SK-N-SH (cell line): ENCODE measurements around the gene CDH23.

Source experiments
- ELF1 ChIP-seq: IDR thresholded peaks from 2 replicates; pipeline ENCODE4 v1.4.0; 2012
- EP300 ChIP-seq, 2 experiments: IDR thresholded peaks; 2 replicates each; pipeline versions ENCODE4 v1.4.0 to v1.6.1; 2012; ENCODE audit warnings: borderline replicate concordance in 1 of 2, low read depth in 1 of 2, low read length in 1 of 2
- EZH2phosphoT487 ChIP-seq: fragments of 200-600 bp; sonication (generic); IDR thresholded peaks from 2 replicates; pipeline ENCODE4 v1.6.1; 2017; ENCODE audit warnings: low read depth, mixed run types, mild to moderate bottlenecking, antibody characterized with exemption, moderate library complexity, borderline replicate concordance
- GABPA ChIP-seq: IDR thresholded peaks from 2 replicates; pipeline ENCODE4 v1.4.0; 2012; ENCODE audit warnings: low read depth, mild to moderate bottlenecking
- JUND ChIP-seq: IDR thresholded peaks from 2 replicates; pipeline ENCODE4 v1.4.0; 2012
- MEF2A ChIP-seq: IDR thresholded peaks from 2 replicates; pipeline ENCODE4 v1.4.0; 2012; ENCODE audit warnings: low read depth, borderline replicate concordance
- POLR2AphosphoS5 ChIP-seq: IDR thresholded peaks from 2 replicates; pipeline ENCODE4 v1.6.1; 2012; ENCODE audit warnings: low read depth, low read length
- RFX5 ChIP-seq: IDR thresholded peaks from 2 replicates; pipeline ENCODE4 v1.6.1; 2012; ENCODE audit warnings: mild to moderate bottlenecking, improper control_type of control experiment, low read length
- SIN3A ChIP-seq: IDR thresholded peaks from 2 replicates; pipeline ENCODE4 v1.6.1; 2012; ENCODE audit warnings: low read depth, mild to moderate bottlenecking, low read length, moderate library complexity, borderline replicate concordance
- TAF1 ChIP-seq: IDR thresholded peaks from 2 replicates; pipeline ENCODE4 v1.6.1; 2012; ENCODE audit warnings: low read depth, mild to moderate bottlenecking, low read length, moderate library complexity, borderline replicate concordance
- TF ChIP-seq, protein P1 (sequence below): fragments of 200-600 bp; sonication (generic); IDR thresholded peaks from 2 replicates; pipeline ENCODE4 v1.6.1; 2017; ENCODE audit warnings: antibody characterized with exemption, mild to moderate bottlenecking, moderate library complexity
- TF ChIP-seq, protein P2 (sequence below): IDR thresholded peaks from 2 replicates; pipeline ENCODE4 v1.4.0; 2012; ENCODE audit warnings: low read depth
- TF ChIP-seq, protein P3 (sequence below): IDR thresholded peaks from 2 replicates; pipeline ENCODE4; 2012

DNA sequence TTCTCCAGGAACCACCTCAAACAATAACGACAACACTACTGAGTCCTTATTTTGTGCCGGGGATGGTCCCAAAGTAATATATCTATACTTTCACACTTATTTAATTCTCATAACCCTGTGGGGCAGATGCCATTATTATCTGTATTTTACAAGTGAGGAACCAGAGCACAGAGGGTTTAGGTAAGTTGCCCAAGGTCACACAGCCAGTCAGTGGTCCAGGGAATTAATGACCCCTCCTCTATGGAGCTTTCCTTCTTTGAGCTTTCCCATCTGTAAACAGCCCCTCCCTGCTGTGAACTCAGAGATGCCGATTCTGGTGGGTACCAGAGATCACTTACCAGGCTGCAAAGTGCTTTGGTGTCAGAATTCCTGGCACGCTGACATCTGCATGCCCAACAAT is 217.2 kb downstream of the CDH23 start:
- TF ChIP-seq, protein P1, sequence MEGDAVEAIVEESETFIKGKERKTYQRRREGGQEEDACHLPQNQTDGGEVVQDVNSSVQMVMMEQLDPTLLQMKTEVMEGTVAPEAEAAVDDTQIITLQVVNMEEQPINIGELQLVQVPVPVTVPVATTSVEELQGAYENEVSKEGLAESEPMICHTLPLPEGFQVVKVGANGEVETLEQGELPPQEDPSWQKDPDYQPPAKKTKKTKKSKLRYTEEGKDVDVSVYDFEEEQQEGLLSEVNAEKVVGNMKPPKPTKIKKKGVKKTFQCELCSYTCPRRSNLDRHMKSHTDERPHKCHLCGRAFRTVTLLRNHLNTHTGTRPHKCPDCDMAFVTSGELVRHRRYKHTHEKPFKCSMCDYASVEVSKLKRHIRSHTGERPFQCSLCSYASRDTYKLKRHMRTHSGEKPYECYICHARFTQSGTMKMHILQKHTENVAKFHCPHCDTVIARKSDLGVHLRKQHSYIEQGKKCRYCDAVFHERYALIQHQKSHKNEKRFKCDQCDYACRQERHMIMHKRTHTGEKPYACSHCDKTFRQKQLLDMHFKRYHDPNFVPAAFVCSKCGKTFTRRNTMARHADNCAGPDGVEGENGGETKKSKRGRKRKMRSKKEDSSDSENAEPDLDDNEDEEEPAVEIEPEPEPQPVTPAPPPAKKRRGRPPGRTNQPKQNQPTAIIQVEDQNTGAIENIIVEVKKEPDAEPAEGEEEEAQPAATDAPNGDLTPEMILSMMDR: no peak
- TF ChIP-seq, protein P2, sequence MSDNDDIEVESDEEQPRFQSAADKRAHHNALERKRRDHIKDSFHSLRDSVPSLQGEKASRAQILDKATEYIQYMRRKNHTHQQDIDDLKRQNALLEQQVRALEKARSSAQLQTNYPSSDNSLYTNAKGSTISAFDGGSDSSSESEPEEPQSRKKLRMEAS: no peak
- TF ChIP-seq EP300 (IDR thresholded peaks at IDR 0.05; ENCODE audit: borderline replicate concordance in 1 of 2, low read depth in 1 of 2, low read length in 1 of 2): no peak
- no peak for TF ChIP-seq TAF1
- TF ChIP-seq, protein P3, sequence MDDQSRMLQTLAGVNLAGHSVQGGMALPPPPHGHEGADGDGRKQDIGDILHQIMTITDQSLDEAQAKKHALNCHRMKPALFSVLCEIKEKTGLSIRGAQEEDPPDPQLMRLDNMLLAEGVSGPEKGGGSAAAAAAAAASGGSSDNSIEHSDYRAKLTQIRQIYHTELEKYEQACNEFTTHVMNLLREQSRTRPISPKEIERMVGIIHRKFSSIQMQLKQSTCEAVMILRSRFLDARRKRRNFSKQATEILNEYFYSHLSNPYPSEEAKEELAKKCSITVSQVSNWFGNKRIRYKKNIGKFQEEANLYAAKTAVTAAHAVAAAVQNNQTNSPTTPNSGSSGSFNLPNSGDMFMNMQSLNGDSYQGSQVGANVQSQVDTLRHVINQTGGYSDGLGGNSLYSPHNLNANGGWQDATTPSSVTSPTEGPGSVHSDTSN: no peak
- TF ChIP-seq POLR2AphosphoS5: no peak
- TF ChIP-seq MEF2A: no peak
- no peak for TF ChIP-seq EZH2phosphoT487
- TF ChIP-seq GABPA: no peak
- TF ChIP-seq JUND: no peak
- no peak for TF ChIP-seq SIN3A
- TF ChIP-seq RFX5: no peak
- no peak for TF ChIP-seq ELF1
